Inflammatory macrophage (primary cell): Measurements from ENCODE around the gene C3orf20.
A peak's percentile ranks its signal among the peaks of the same experiment; 100 is the strongest.

Source experiments
- DNase-seq, 2 donors: peaks; one replicate each; pipeline ENCODE4 v3.0.0-alpha.2; 2020 to 2022

The C3orf20 gene

GRCh38 chr3:14775563-14775962 lies 100.6 kb downstream of the C3orf20 start:
- no peak for DNase-seq

- no peak for DNase-seq
Measured at GRCh38 chr3:14779069-14779685, 104.2 kb downstream of the C3orf20 start.

- DNase-seq, result peak; percentile 40 to 71
Measured at GRCh38 chr3:14780927-14781507, 106.1 kb downstream of the C3orf20 start.

- DNase-seq, result no peak
Measured at GRCh38 chr3:14783480-14784086, 108.6 kb downstream of the C3orf20 start.

GRCh38 chr3:14784087-14784681 lies 109.2 kb downstream of the C3orf20 start:
- peak in 1 of 2 donors; percentile 3 for DNase-seq

GRCh38 chr3:14785207-14786155 lies 110.5 kb downstream of the C3orf20 start:
- DNase-seq, result no peak

DNA sequence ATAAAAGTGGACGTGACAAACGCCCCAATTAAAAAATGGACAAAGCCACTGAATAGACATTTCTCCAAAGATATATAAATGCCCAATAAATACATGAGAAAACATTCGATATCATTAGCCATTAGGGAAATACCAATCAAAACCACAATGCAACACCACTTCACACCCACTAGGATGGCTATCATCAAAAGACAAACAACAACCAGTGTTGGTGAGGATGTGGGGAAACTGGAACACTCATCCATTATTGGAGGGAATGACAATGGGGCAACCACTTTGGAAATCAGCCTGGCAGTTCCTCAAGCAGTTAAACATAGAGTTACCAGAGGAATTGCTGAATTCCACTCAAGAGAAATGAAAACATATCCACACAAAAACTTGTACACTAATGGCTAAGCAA lies 111.4 kb downstream of the C3orf20 start:
- no peak for DNase-seq

GRCh38 chr3:14787630-14788029 lies 112.7 kb downstream of the C3orf20 start:
- no peak for DNase-seq

GRCh38 chr3:14788644-14789043 lies 113.7 kb downstream of the C3orf20 start:
- DNase-seq, result no peak

DNA sequence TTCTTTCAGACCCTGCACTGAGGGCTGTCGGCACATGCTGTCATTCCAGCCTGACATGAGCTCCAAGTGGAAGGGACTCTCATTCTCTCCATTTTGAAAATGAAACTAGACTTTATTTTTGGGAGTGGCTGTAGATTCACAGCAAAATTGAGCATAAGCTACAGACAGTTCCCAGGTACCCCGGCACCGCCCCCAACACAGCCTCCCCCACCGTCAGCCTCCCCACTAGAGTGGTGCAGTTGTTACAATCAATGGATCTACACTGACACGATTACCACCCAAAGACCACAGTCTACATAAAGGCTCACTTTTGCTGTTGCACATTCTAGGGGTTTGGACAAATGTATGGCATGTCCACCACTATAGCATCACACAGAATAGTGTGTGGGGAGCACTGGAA lies 114.3 kb downstream of the C3orf20 start:
- DNase-seq, result no peak

DNA sequence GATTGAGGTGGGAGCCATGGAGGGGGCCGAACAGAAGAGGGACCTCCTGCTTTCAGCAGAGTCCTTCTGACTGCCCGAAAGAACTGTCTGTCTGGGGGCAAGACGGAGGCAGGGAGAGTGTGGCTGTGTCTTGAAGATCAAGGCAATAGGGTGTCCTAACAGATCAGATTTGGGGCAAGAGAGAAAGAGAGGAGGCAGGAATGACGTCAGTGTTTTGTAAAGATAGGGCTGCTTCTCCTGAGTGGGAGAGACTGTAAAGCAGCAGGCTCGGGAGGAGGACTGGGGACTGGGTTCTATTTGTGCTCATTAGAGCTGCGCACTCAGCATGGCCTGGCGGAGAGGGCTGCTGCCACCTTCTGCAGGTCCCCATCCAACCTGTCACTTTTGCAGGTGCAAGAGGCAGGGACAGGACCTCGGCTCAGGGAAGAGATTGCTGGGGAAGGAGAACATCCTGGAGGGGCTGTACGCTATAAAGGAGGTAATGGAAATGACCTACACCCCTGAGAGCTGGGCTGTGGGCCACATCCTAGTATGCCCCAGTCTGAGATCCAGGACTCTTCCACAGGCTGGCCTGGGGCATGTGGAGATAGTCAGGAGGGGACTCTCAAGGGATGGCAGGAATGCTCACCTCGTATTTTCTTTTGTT lies 114.8 kb downstream of the C3orf20 start:
- DNase-seq, result no peak

GRCh38 chr3:14791343-14791945 lies 116.5 kb downstream of the C3orf20 start:
- DNase-seq, result peak; percentile 42 to 71

- no peak for DNase-seq
Measured at GRCh38 chr3:14792691-14793121, 117.8 kb downstream of the C3orf20 start.

- DNase-seq, result no peak
Measured at GRCh38 chr3:14793126-14793857, 118.4 kb downstream of the C3orf20 start.

DNA sequence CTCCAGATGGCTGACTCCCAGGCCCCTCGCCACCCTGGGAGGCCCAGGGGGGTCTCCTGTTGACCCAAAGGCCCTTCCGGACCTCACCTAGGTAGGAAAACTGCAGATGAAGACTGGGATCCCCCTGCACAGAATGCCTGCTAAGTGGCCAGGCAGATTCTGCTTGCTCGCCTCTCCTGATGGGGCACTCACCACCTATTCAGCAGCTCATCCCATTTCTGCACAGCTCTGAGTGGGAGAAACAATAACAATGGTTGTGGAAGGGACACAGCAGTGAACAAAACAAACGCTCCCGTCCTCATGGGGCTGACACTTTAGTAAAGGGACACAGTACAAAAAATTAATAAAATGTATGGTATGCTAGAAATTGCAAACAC lies 118.9 kb downstream of the C3orf20 start:
- no peak for DNase-seq

- DNase-seq, result no peak
Measured at GRCh38 chr3:14794435-14794834, 119.5 kb downstream of the C3orf20 start.

DNA sequence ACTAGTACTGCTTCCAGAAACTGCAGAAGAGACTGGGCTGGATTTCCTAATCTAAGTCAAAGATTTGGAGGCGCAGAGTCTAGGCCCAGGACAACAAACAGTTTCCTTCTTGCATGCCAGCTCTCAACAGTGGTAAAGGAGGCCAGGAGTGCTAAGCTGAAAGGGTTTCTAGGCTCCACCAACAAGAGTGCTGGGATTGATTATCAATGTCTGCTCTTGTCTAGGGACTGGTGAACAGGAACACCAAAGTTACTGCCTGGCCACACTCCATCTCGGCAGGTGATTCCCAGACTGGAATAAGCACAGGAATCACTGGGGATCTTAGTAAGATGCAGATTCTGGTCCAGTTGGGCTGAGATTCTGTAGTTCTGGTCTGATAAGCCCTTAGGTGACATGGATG lies 121.1 kb downstream of the C3orf20 start:
- no peak for DNase-seq

- DNase-seq, result peak; percentile 26 to 27
Measured at GRCh38 chr3:14796403-14797077, 121.6 kb downstream of the C3orf20 start.

GRCh38 chr3:14797731-14798130 lies 122.8 kb downstream of the C3orf20 start:
- no peak for DNase-seq

DNA sequence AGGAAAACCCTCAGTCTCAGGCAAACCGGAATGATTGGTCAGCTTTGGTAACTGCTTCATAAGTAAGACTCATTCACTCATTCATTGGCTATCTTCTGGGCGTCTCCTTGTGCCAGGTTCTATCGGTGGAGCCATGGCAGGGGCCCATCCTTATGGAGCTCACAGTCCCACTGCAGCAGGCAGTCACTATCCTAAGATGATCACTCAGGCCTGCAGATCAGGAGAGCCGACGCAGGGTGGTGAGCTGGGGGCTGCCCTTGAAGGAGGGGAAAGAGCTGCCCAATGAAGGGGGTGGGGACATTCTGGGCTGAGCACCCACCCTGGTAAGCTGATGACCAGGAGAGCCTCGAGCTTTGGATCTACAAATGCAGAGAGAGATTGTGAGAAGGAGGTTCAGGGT lies 123.3 kb downstream of the C3orf20 start:
- DNase-seq, result no peak
